ENCODE results near the gene DOC2A.
A peak's percentile ranks its signal among the peaks of the same experiment; 100 is the strongest.

The DOC2A gene

GRCh38 chr16:30010844-30011713 is at the start of gene DOC2A (continued):
- TF ChIP-seq SP2 (tag by site-specific recombination; IDR thresholded peaks at IDR 0.05): peak; percentile 15; the same call in 1 of the 2 replicates
- TF ChIP-seq EGR2 (tag by site-specific recombination; IDR thresholded peaks at IDR 0.05; ENCODE audit: low read depth): peak; percentile 27; the same call in 1 of the 2 replicates
- TF ChIP-seq GLIS2 (tag by site-specific recombination; IDR thresholded peaks at IDR 0.05): peak; percentile 58; the same call in 1 of the 2 replicates
- TF ChIP-seq ZNF837 (tag by site-specific recombination; IDR thresholded peaks at IDR 0.05): no peak
- 0 out of 2 replicates have a peak, but pooled peaks have one; percentile 12 for TF ChIP-seq CTCF (tag by site-specific recombination; IDR thresholded peaks at IDR 0.05)
- TF ChIP-seq KLF8 (tag by site-specific recombination; IDR thresholded peaks at IDR 0.05): no peak
- peak; percentile 98 for TF ChIP-seq SCRT2 (tag by site-specific recombination; IDR thresholded peaks at IDR 0.05)
- peak; percentile 96 for TF ChIP-seq ZNF398 (tag by site-specific recombination; IDR thresholded peaks at IDR 0.05)
- 0 out of 2 replicates have a peak, but pooled peaks have one; percentile 15 for TF ChIP-seq INSM2 (tag by site-specific recombination; IDR thresholded peaks at IDR 0.05)
- no peak for TF ChIP-seq ZNF423 (tag by site-specific recombination; IDR thresholded peaks at IDR 0.05)
- no peak for TF ChIP-seq ZNF529 (tag by site-specific recombination; IDR thresholded peaks at IDR 0.05; ENCODE audit: insufficient replicate concordance)
- TF ChIP-seq ZFHX2 (tag by site-specific recombination; conservative IDR thresholded peaks at IDR 0.05): peak; percentile 10; the same call in 1 of the 2 replicates
- 0 out of 2 replicates have a peak, but pooled peaks have one; percentile 17 for TF ChIP-seq ZEB2 (tag by site-specific recombination; IDR thresholded peaks at IDR 0.05)
- peak; percentile 55; the same call in 1 of the 2 replicates for TF ChIP-seq KLF16 (tag by site-specific recombination; IDR thresholded peaks at IDR 0.05)

- peaks cover 2% of the 10 kb centered on the region; the same call in 1 of the 2 replicates for H3K4me1 ChIP-seq (ENCODE audit: control insufficient read depth, insufficient read depth, low read length)
- peaks cover 3 to 23% of the 10 kb centered on the region in 2 experiments; a peak in 2 of 3 replicates for H3K36me3 ChIP-seq (ENCODE audit: control insufficient read depth in 2 of 2, insufficient read depth in 1 of 2, low read length in 2 of 2)
- TF ChIP-seq ZBTB44 (tag by site-specific recombination; IDR thresholded peaks at IDR 0.05): no peak
- TF ChIP-seq ZNF398 (tag by site-specific recombination; IDR thresholded peaks at IDR 0.05): 0 out of 2 replicates have a peak, but pooled peaks have one; percentile 48
- H3K4me3 ChIP-seq (ENCODE audit: low read depth, low read length): no peak overlapping the region
- CTCF ChIA-PET: no interaction called here
- no peaks in the 10 kb centered on the region for H3K9me3 ChIP-seq (ENCODE audit: control insufficient read depth, insufficient read depth, low read depth, low read length)
- no peak overlapping the region for H3K27ac ChIP-seq (ENCODE audit: extremely low read depth, low read depth, low read length)
- POLR2A ChIA-PET: no interaction called here
Measured at GRCh38 chr16:30060346-30060745, 49.5 kb upstream of the DOC2A start.
